Measurements from ENCODE around the gene GALNT18.

Gene GALNT18

GRCh38 chr11:11370255-11370961 lies 251.4 kb downstream of the GALNT18 start (continued):
- TF ChIP-seq, protein P1, sequence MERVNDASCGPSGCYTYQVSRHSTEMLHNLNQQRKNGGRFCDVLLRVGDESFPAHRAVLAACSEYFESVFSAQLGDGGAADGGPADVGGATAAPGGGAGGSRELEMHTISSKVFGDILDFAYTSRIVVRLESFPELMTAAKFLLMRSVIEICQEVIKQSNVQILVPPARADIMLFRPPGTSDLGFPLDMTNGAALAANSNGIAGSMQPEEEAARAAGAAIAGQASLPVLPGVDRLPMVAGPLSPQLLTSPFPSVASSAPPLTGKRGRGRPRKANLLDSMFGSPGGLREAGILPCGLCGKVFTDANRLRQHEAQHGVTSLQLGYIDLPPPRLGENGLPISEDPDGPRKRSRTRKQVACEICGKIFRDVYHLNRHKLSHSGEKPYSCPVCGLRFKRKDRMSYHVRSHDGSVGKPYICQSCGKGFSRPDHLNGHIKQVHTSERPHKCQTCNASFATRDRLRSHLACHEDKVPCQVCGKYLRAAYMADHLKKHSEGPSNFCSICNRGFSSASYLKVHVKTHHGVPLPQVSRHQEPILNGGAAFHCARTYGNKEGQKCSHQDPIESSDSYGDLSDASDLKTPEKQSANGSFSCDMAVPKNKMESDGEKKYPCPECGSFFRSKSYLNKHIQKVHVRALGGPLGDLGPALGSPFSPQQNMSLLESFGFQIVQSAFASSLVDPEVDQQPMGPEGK (tag by site-specific recombination; IDR thresholded peaks at IDR 0.05) = no peak
- TF ChIP-seq ZNF132 (tag by site-specific recombination; IDR thresholded peaks at IDR 0.05; ENCODE audit: borderline replicate concordance) (no peak), ZNF530 (tag by site-specific recombination; IDR thresholded peaks at IDR 0.05; ENCODE audit: low read depth) (no peak), ZNF37A (tag by site-specific recombination; IDR thresholded peaks at IDR 0.05) (no peak), ZNF155 (tag by site-specific recombination; IDR thresholded peaks at IDR 0.05) (no peak), ZNF692 (tag by site-specific recombination; IDR thresholded peaks at IDR 0.05) (no peak)

GRCh38 chr11:11366793-11367192 lies 255.0 kb downstream of the GALNT18 start:
- ChIA-PET POLR2A (no interaction called here), CTCF (no interaction called here)
- peak; percentile 89 for TF ChIP-seq REST (tag by site-specific recombination; IDR thresholded peaks at IDR 0.05)
- no peak for TF ChIP-seq ZNF169 (tag by site-specific recombination; IDR thresholded peaks at IDR 0.05)
- no peaks in the 10 kb centered on the region for H3K36me3 ChIP-seq (ENCODE audit: control insufficient read depth in 2 of 2, insufficient read depth in 1 of 2, low read length in 2 of 2)
- no peaks in the 10 kb centered on the region for H3K9me3 ChIP-seq (ENCODE audit: control insufficient read depth, insufficient read depth, low read depth, low read length)
- H3K27ac ChIP-seq (ENCODE audit: extremely low read depth, low read depth, low read length) = no peak overlapping the region
- H3K4me3 ChIP-seq (ENCODE audit: low read depth, low read length) = no peak overlapping the region
- no peaks in the 10 kb centered on the region for H3K4me1 ChIP-seq (ENCODE audit: control insufficient read depth, insufficient read depth, low read length)

DNA sequence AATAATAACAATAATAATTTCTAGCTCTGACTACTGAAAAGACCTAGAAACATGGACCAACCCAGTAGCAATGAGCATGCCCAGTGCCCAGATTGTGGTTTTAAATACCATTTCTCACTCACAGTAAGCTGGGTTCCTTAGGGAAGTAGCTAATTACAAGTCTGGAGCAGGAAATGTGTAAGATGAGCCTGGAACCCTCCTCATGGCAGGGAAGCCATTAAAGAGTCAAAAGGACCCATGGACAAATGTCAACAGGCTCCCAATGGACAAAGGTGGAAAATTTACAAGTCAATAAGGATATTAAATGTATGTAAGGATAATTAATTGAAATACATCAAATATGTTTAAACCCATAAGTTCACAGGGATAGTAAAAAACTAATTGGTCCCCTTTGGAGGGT lies 258.1 kb downstream of the GALNT18 start:
- CTCF ChIA-PET = interaction anchor here (0.7 kb wide), 1 partner anchor 36 kb away, joined by 3 read pairs; no protein-coding TSS in a partner anchor
- H3K4me3 ChIP-seq (ENCODE audit: low read depth, low read length) = no peak overlapping the region
- TF ChIP-seq, protein P2, sequence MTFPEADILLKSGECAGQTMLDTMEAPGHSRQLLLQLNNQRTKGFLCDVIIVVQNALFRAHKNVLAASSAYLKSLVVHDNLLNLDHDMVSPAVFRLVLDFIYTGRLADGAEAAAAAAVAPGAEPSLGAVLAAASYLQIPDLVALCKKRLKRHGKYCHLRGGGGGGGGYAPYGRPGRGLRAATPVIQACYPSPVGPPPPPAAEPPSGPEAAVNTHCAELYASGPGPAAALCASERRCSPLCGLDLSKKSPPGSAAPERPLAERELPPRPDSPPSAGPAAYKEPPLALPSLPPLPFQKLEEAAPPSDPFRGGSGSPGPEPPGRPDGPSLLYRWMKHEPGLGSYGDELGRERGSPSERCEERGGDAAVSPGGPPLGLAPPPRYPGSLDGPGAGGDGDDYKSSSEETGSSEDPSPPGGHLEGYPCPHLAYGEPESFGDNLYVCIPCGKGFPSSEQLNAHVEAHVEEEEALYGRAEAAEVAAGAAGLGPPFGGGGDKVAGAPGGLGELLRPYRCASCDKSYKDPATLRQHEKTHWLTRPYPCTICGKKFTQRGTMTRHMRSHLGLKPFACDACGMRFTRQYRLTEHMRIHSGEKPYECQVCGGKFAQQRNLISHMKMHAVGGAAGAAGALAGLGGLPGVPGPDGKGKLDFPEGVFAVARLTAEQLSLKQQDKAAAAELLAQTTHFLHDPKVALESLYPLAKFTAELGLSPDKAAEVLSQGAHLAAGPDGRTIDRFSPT (tag by site-specific recombination; IDR thresholded peaks at IDR 0.05) = no peak
- no peak for TF ChIP-seq ZFP69B (tag by site-specific recombination; IDR thresholded peaks at IDR 0.05)
- no peak for TF ChIP-seq SCRT1 (tag by site-specific recombination; IDR thresholded peaks at IDR 0.05; ENCODE audit: borderline replicate concordance)
- TF ChIP-seq PRDM6 (tag by site-specific recombination; IDR thresholded peaks at IDR 0.05) = no peak
- no peak for TF ChIP-seq RBAK (tag by site-specific recombination; IDR thresholded peaks at IDR 0.05)
- TF ChIP-seq ZNF530 (tag by site-specific recombination; IDR thresholded peaks at IDR 0.05; ENCODE audit: low read depth) = no peak
- no peak for TF ChIP-seq ZNF658 (tag by site-specific recombination; IDR thresholded peaks at IDR 0.05)
- no peak for TF ChIP-seq ZNF16 (tag by site-specific recombination; IDR thresholded peaks at IDR 0.05; ENCODE audit: low read depth)
- H3K9me3 ChIP-seq (ENCODE audit: control insufficient read depth, insufficient read depth, low read depth, low read length) = no peaks in the 10 kb centered on the region
- H3K27ac ChIP-seq (ENCODE audit: extremely low read depth, low read depth, low read length) = no peak overlapping the region
- H3K4me1 ChIP-seq (ENCODE audit: control insufficient read depth, insufficient read depth, low read length) = no peaks in the 10 kb centered on the region
- no peaks in the 10 kb centered on the region for H3K36me3 ChIP-seq (ENCODE audit: control insufficient read depth in 2 of 2, insufficient read depth in 1 of 2, low read length in 2 of 2)
- POLR2A ChIA-PET = no interaction called here
